Mononuclear cell (primary cell): Measurements from ENCODE around the gene TRPM6. TPM values are rescaled to one million over a fixed set of nuclear protein-coding genes. Genes with fewer than 3 reads are reported as not detected.
"Not testable (repeated sequence)": the region's sequence is repeated elsewhere in the genome, so short reads cannot be mapped to it uniquely, and the experiment has no call there.

ENCODE experiments used
- H3K27me3 ChIP-seq: 2 replicates; pipeline ENCODE4 v1.6.0; 2011; ENCODE audit warnings: low read length, control low read depth; ENCODE audit not compliant: insufficient read depth
- H3K4me1 ChIP-seq: 2 replicates; pipeline ENCODE4 v1.5.1; 2011; ENCODE audit warnings: mild to moderate bottlenecking, low read length, control low read depth; ENCODE audit not compliant: insufficient read depth
- H3K4me3 ChIP-seq: 2 replicates; pipeline ENCODE4 v1.5.1; 2011; ENCODE audit warnings: mild to moderate bottlenecking, low read length, moderate library complexity
- H3K9me3 ChIP-seq: 2 replicates; pipeline ENCODE4 v1.5.1; 2011; ENCODE audit warnings: low read depth, mild to moderate bottlenecking, control low read depth, low read length
- total RNA-seq: library from RNA; depleted of rRNA; stranded (reverse); fragments of >200 nt; gene quantifications from one replicate; pipeline ENCODE4 v1.2.3, GENCODE V29; 2012

TRPM6 gene
- total RNA-seq, 1 donor = 0.31 TPM

DNA sequence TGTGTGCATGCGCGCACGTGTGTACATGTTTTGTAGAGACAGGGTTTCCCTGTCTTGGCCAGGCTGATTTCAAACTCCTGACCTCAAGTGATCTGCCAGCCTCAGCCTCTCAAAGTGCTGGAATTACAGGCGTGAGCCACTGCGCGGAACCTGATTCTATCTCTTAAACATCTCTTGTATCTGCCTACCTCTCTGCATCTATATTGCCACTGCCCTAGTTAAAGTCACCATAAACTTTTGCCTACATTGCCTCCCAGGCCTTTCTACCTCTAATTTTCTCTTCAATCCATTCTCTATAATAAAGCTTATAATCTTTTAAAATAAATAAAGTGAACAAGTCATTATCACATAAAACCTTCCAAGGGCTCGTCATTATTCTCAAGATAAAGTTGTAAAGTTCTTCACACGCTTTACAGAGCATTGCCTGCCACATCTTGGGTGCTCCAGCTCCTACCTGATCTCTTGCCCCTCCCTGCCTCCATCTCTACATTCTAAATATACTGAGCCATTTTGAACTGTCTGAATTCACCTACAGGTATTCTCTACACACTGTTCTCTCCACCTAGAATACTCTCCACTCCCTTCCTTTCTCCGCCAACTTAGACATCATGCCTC is 15.0 kb downstream of the TRPM6 start:
- no peaks in the 10 kb centered on the region for H3K9me3 ChIP-seq
- H3K27me3 ChIP-seq = no peaks in the 10 kb centered on the region
- no peak overlapping the region for H3K4me3 ChIP-seq
- H3K4me1 ChIP-seq = no peaks in the 10 kb centered on the region

DNA sequence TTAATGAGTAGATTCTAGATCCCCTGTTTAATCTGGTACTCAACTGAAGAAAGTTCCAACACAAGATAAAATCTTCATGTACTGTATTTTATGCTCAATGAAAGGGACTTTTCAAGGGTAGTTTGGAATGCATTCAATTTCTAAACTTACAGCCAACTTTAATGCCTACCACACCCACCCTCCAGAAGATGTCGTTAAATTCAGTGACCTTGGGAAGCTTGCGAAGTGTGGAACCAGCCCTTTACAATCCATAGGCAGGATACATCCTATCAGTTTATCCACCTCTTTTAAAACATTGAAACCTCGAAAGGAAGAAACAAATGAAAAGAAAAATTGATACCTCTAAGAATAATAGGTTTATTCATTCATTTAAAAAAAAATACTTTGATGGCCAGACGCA is 20.2 kb downstream of the TRPM6 start:
- Histone ChIP-seq H3K4me1 (peaks cover 16% of the 10 kb centered on the region), H3K27me3 (no peaks in the 10 kb centered on the region), H3K9me3 (no peaks in the 10 kb centered on the region), H3K4me3 (no peak overlapping the region)

DNA sequence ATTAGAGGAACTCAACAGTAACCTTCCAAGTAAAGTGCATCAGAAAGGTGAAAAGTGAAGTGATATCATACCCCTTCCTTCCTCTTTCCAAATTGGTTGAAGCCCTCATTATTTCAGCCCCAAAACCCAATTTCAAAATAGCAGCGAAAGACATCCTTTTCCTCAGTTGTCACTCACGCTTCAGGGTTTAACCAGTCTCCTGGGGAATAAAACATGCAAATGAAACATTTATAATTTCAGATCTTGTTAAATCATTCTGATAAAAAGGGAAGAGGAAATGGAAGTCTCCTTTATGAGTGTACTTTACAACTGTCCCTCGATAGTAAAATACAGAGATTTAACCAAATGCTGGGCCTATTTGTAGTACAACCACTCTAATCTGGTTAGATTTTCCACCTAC is 22.5 kb downstream of the TRPM6 start:
- Histone ChIP-seq H3K27me3 (no peaks in the 10 kb centered on the region), H3K9me3 (no peaks in the 10 kb centered on the region), H3K4me1 (peaks cover 16% of the 10 kb centered on the region), H3K4me3 (no peak overlapping the region)

DNA sequence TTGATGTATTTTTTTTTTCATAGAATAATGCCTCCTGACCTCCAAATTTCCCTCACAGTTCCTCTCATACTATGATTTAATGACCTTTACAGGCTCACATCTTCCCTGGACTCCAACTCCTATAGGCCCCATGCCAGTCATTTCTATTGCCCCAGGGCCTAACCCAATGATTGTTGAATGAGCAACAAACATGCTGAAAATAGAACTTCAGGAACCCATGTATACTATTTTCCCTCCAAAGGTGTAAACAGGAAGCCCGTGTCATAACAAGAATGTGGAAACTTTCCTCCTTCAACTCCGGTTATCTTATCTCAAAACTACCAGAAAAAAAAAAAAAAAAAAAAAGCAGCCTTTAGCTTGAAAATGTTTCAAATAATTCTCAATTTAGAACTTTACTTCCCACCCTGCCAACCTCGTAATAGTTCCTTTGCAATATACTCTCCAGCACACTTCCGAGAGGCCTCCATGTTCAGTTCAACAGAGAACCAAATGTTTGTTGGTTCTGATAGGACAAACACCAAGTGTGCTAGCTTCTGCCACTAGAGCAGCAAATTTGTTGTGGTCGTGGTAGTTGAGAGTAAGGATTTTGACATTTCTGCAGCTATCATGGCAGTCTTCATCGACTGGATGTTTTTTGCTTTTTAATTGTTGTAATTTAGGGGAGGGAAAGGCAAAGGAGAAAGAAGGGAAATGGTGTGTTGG is 25.8 kb downstream of the TRPM6 start:
- peaks cover 16% of the 10 kb centered on the region for H3K4me1 ChIP-seq
- no peaks in the 10 kb centered on the region for H3K27me3 ChIP-seq
- H3K9me3 ChIP-seq = no peaks in the 10 kb centered on the region
- no peak overlapping the region for H3K4me3 ChIP-seq

DNA sequence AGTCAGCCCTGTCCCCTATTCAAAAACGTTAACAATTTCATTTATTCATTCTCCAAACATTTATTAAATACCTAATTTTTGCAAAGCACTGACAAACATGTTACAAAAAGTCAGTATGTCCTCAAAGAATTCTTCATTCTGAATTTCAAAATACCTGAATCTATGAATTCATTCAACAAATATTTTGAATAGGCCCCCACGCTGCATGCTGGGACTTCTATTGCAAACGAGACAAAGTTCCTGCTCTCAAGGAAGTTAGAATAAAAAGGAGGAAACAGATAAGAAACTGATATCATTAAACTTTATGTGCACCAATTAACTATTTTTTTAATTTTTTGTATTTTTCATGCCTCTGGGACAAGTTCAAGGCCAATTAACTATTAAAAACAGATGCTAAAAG is 26.6 kb downstream of the TRPM6 start:
- H3K4me1 ChIP-seq = peaks cover 16% of the 10 kb centered on the region
- no peaks in the 10 kb centered on the region for H3K9me3 ChIP-seq
- H3K4me3 ChIP-seq = no peak overlapping the region
- H3K27me3 ChIP-seq = no peaks in the 10 kb centered on the region

DNA sequence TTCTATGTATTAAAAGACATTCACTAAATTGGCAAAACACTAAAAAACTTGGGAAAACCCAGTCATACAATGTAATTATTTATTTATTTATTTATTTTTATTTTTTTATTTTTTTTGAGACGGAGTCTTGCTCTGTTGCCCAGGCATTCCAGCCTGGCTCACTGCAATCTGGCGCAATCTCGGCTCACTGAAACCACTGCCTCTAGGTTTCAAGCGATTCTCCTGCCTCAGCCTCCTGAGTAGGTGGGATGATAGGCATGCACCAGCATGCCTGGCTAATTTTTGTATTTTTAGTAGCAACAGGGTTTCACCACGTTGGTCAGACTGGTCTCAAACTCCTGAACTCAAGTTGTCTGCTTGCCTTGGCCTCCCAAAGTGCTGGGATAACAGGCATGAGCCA is 27.5 kb downstream of the TRPM6 start:
- not testable (repeated sequence) for H3K4me1 ChIP-seq, H3K9me3 ChIP-seq, H3K4me3 ChIP-seq, H3K27me3 ChIP-seq

DNA sequence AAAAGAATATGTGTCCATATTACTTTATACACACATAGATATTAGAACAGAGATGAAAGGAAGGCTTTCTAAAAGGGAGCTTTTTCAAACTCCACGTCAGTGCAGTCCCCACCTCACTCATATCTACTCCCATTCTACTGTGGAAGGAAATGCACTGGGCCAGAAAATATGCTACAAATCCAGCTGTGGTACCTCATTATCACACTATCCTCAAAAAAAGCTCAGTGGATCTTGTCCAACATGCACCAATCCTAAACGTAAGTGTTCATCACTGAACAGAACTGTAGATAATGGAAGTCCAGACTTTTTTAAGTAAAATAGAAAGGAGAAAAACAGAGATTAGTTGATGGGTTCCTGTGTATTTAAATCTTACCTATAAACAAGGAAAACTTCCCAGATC is 27.9 kb downstream of the TRPM6 start:
- H3K27me3 ChIP-seq = no peaks in the 10 kb centered on the region
- no peak overlapping the region for H3K4me3 ChIP-seq
- H3K9me3 ChIP-seq = no peaks in the 10 kb centered on the region
- peaks cover 5% of the 10 kb centered on the region for H3K4me1 ChIP-seq

DNA sequence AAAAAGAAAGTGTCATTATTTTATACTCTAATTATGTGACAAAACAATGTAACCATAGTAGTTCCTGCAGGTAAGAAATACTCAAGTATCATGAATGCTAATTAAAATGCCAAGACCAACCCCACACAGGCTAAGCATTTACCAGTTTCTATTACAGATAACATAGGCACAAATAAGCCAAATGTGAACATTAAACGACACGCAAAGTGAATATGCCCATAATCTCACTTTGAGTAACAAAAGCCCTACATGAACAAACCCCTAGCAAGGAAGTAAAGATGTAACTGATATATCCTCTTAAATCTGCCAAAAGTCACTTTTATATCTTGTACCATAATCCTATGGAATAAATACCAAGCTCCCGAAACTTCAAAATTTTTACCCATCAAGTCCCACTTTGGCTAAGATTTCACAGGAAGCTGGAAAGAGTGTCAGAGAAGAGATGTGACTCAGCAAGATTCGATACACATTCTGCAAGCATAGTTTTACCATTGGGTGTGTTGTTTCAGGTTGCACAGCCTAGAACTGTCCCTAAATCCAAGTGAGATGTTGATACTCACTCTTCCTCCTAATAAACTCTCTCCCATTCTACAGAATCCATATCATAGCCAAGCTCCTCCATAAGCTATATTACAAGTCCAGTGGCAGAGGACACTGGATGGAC is 28.8 kb downstream of the TRPM6 start:
- Histone ChIP-seq H3K4me3 (no peak overlapping the region), H3K9me3 (no peaks in the 10 kb centered on the region), H3K27me3 (no peaks in the 10 kb centered on the region), H3K4me1 (no peaks in the 10 kb centered on the region)

DNA sequence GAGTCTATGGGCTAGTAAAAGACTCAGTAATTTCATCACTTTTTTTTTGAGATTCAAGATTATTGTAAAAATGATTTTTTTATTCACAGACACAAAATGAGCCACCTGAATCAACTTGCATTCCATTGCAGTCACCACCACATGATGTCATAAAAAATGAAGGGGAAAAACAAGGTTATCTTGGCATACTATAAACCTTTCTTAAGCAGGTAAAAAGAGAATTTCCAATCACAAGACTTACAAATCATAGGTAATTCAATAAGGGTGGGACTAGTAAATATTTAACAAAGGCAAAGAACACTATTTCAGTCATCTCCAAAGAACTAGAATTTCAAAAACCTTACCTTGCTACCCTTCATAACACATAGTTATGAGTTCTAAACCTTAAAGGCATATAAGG is 30.7 kb downstream of the TRPM6 start:
- no peak overlapping the region for H3K4me3 ChIP-seq
- H3K4me1 ChIP-seq = no peaks in the 10 kb centered on the region
- H3K27me3 ChIP-seq = no peaks in the 10 kb centered on the region
- no peaks in the 10 kb centered on the region for H3K9me3 ChIP-seq

GRCh38 chr9:74855072-74855471 is 32.6 kb downstream of the TRPM6 start:
- H3K4me3 ChIP-seq = no peak overlapping the region
- no peaks in the 10 kb centered on the region for H3K4me1 ChIP-seq
- H3K9me3 ChIP-seq = no peaks in the 10 kb centered on the region
- H3K27me3 ChIP-seq = no peaks in the 10 kb centered on the region

DNA sequence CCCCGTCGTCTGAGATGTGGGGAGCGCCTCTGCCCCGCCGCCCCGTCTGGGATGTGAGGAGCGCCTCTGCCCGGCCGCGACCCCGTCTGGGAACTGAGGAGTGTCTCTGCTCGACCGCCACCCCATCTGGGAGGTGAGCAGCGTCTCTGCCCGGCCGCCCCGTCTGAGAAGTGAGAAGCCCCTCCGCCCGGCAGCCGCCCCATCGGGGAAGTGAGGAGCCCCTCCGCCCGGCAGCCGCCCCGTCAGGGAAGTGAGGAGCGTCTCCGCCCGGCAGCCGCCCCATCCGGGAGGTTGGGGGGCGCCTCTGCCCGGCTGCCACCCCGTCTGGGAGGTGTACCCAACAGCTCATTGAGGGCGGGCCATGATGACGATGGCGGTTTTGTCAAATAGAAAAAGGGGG is 34.7 kb downstream of the TRPM6 start:
- H3K27me3 ChIP-seq, H3K9me3 ChIP-seq, H3K4me1 ChIP-seq, H3K4me3 ChIP-seq: not testable (repeated sequence)

DNA sequence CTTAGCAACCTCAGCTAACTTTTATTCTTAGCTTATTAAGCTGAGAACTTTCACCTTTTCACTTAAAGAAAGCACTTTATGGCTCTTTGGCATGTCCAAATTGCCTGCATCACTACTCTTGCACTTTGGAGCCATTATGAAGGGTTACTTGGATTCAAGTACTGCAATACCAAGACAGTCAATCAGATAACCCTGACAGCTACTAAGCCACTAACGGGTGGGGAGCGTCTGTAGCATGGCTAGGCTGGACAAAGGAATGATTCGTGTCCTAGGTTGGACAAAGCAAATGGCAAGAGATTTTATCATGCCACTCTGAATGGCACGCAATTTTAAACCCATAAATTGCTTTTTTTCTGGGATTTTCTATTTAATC is 39.6 kb downstream of the TRPM6 start:
- Histone ChIP-seq H3K4me3 (no peak overlapping the region), H3K27me3 (no peaks in the 10 kb centered on the region), H3K9me3 (no peaks in the 10 kb centered on the region), H3K4me1 (no peaks in the 10 kb centered on the region)

DNA sequence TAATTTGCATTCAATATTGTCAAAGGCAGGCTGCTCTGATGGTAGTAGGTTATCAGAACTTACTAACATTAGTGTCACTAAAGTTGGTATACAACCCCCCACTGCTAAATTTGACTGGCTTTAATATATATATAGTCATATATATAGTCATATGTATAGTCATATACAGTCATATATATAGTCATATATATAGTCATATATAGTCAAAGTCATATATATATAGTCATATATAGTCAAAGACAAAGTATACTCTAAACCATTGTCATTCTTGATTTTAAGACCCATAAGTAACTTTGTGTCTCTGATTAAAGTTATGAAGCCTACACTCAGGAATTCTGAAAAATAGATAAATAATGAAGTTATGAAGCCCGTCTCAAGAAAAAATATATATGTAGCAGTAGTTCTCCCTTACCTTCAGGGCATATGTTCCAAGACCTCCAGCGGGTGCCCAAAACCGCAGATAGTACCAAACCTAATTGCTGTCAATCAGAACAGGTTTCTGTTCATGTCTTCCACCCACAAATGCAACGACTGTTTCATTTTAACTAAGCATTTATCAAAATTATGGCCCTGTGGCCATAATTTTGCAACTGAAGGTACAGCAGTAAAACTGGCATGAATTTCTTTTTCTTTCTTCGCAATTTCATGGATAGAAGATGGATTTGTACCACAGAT is 40.1 kb downstream of the TRPM6 start:
- Histone ChIP-seq H3K27me3 (no peaks in the 10 kb centered on the region), H3K9me3 (no peaks in the 10 kb centered on the region), H3K4me1 (no peaks in the 10 kb centered on the region), H3K4me3 (no peak overlapping the region)

DNA sequence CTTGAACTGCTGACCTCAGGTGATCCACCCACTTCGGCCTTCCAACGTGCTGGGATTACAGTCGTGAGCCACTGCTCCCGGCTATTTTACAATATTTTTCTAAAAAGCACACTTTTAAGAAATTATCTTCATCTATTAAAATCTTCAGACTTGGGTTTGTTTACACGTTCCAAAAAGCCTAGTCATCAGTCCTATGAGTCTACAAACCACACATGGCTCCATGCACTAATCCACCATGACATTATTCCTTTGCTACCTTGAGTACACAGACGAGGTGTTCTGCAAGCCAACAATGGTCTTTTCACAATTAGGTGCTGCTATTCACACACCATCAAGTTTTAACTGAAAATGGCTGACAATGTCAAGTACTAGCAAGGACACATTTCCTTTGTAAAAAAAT is 41.0 kb downstream of the TRPM6 start:
- H3K4me1 ChIP-seq = no peaks in the 10 kb centered on the region
- H3K4me3 ChIP-seq = no peak overlapping the region
- no peaks in the 10 kb centered on the region for H3K27me3 ChIP-seq
- no peaks in the 10 kb centered on the region for H3K9me3 ChIP-seq

DNA sequence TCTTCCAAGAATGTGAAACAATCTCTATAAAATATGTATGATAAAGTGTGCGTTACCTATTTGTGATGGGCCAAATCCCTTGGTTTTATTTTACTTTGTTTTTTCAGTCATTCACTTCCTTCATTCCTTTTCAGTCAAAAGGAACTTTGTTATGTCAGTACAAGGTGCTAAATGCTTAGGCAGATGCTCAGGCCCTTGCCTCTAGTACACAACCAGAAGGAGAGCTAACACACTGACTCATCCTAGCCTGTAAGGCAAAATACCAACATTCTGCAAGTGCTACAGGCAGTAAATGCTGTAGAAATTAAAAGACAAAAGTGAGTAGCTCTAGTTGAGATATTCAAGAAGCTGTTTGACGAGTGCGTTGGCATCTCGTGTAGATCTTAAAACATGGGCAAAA is 49.4 kb downstream of the TRPM6 start:
- H3K27me3 ChIP-seq = no peaks in the 10 kb centered on the region
- no peak overlapping the region for H3K4me3 ChIP-seq
- no peaks in the 10 kb centered on the region for H3K4me1 ChIP-seq
- H3K9me3 ChIP-seq = no peaks in the 10 kb centered on the region
